ENCODE results near the gene PARD3.

The PARD3 gene

GRCh38 chr10:34526186-34526585 lies 288.9 kb downstream of the PARD3 start:
- ChIA-PET CTCF (interaction anchor here (0.6 kb wide), 1 partner anchor 411 kb away, joined by 4 read pairs; no protein-coding TSS in a partner anchor), POLR2A (ENCODE audit: low non-redundant PET) (no interaction called here)
- DNase-seq (ENCODE audit: low spot score): no peak
- TF ChIP-seq CTCF (conservative IDR thresholded peaks at IDR 0.05; ENCODE audit: low read depth): no peak
- peak overlapping the region; percentile 89 for H3K27ac ChIP-seq

- TF ChIP-seq CTCF (conservative IDR thresholded peaks at IDR 0.05; ENCODE audit: low read depth): no peak
- POLR2A ChIA-PET (ENCODE audit: low non-redundant PET): no interaction called here
These were observed 290.6 kb downstream of the PARD3 start for GRCh38 chr10:34524369-34525091.

GRCh38 chr10:34523017-34523767 lies 291.9 kb downstream of the PARD3 start:
- peak; percentile 36 for DNase-seq (ENCODE audit: low spot score)
- TF ChIP-seq CTCF (conservative IDR thresholded peaks at IDR 0.05; ENCODE audit: low read depth): no peak
- H3K27ac ChIP-seq: no peak overlapping the region
- CTCF ChIA-PET: interaction anchor here (0.6 kb wide), 1 partner anchor 283 kb away, joined by 3 read pairs; no protein-coding TSS in a partner anchor
- POLR2A ChIA-PET (ENCODE audit: low non-redundant PET): no interaction called here

More at GRCh38 chr10:34524369-34525091, 290.6 kb downstream of the PARD3 start:
- CTCF ChIA-PET: interaction anchor here (0.5 kb wide), 1 partner anchor 153 kb away, joined by 3 read pairs; no protein-coding TSS in a partner anchor
- H3K27ac ChIP-seq: no peak overlapping the region
- DNase-seq (ENCODE audit: low spot score): no peak

- no peak overlapping the region for H3K27ac ChIP-seq
- CTCF ChIA-PET: interaction anchor here (0.6 kb wide), 1 partner anchor 284 kb away, joined by 3 read pairs; no protein-coding TSS in a partner anchor
- POLR2A ChIA-PET (ENCODE audit: low non-redundant PET): no interaction called here
- TF ChIP-seq CTCF (conservative IDR thresholded peaks at IDR 0.05; ENCODE audit: low read depth): no peak
- DNase-seq (ENCODE audit: low spot score): no peak
These were observed 292.6 kb downstream of the PARD3 start for GRCh38 chr10:34522546-34522945.

- POLR2A ChIA-PET (ENCODE audit: low non-redundant PET): no interaction called here
- CTCF ChIA-PET: no interaction called here
- no peak for TF ChIP-seq CTCF (conservative IDR thresholded peaks at IDR 0.05; ENCODE audit: low read depth)
- no peak for DNase-seq (ENCODE audit: low spot score)
- no peak overlapping the region for H3K27ac ChIP-seq
These were observed 294.6 kb downstream of the PARD3 start for GRCh38 chr10:34520510-34520909.

GRCh38 chr10:34520084-34520483 lies 295.0 kb downstream of the PARD3 start:
- DNase-seq (ENCODE audit: low spot score): peak; percentile 73
- ChIA-PET POLR2A (ENCODE audit: low non-redundant PET) (no interaction called here), CTCF (no interaction called here)
- no peak for TF ChIP-seq CTCF (conservative IDR thresholded peaks at IDR 0.05; ENCODE audit: low read depth)
- no peak overlapping the region for H3K27ac ChIP-seq

Data from RWPE1 (cell line).